Measurements from ENCODE around the gene SCN5A.

GRCh38 chr3:38608086-38608775 lies 41.3 kb downstream of the SCN5A start:
- TF ChIP-seq CTCF (IDR thresholded peaks at IDR 0.05) (no peak), POLR2AphosphoS5 (IDR thresholded peaks at IDR 0.05) (no peak), POLR2A (IDR thresholded peaks at IDR 0.05; ENCODE audit: low read depth) (no peak)
